Kidney (tissue), 14 donors: Measurements from ENCODE around the gene LRRC66. TPM values are rescaled to one million over a fixed set of nuclear protein-coding genes. Genes with fewer than 3 reads are reported as not detected.

Experiments
- DNase-seq, 5 donors: peaks; one replicate each; pipeline ENCODE4 v3.0.0-alpha.2; 2013 to 2020
- FAIRE-seq: peaks from 2 replicates; lab custom pipeline; 2012; peaks lifted over from hg19 to GRCh38; lab: Jason Lieb, UNC
- H3K27ac ChIP-seq, 2 donors: one replicate each; pipeline ENCODE4 v1.7.0; 2013; ENCODE audit warnings: low read depth in 2 of 2, low read length in 2 of 2, inconsistent platforms in 1 of 2
- H3K27me3 ChIP-seq: one replicate; pipeline ENCODE4 v1.7.1; 2013; ENCODE audit warnings: low read length, inconsistent platforms; ENCODE audit not compliant: control insufficient read depth, insufficient read depth
- H3K36me3 ChIP-seq, 3 donors: one replicate each; pipeline versions ENCODE4 v1.7.0 to v1.7.1; 2013; ENCODE audit warnings: low read length in 3 of 3, control low read depth in 1 of 3, inconsistent platforms in 1 of 3; ENCODE audit not compliant: insufficient read depth in 3 of 3, control insufficient read depth in 2 of 3
- H3K4me1 ChIP-seq, 3 donors: one replicate each; pipeline versions ENCODE4 v1.7.0 to v1.7.1; 2013; ENCODE audit warnings: low read length in 3 of 3, inconsistent platforms in 1 of 3, low read depth in 1 of 3; ENCODE audit not compliant: control insufficient read depth in 2 of 3, insufficient read depth in 2 of 3
- H3K4me3 ChIP-seq, 3 donors: one replicate each; pipeline versions ENCODE4 v1.7.0 to v1.8.1; 2013; ENCODE audit warnings: low read length in 3 of 3, control low read depth in 1 of 3, inconsistent platforms in 1 of 3
- H3K9ac ChIP-seq, 3 donors: one replicate each; pipeline versions ENCODE4 v1.7.0 to v1.7.1; 2013; ENCODE audit warnings: low read length in 3 of 3, control low read depth in 1 of 3, inconsistent platforms in 1 of 3
- H3K9me3 ChIP-seq, 3 donors: one replicate each; pipeline versions ENCODE4 v1.7.0 to v1.7.1; 2013; ENCODE audit warnings: low read length in 3 of 3, control low read depth in 1 of 3, inconsistent platforms in 1 of 3; ENCODE audit not compliant: control insufficient read depth in 2 of 3, insufficient read depth in 1 of 3
- CTCF ChIP-seq: IDR thresholded peaks from 3 replicates; pipeline ENCODE4 v1.5.1; 2012; ENCODE audit warnings: mild to moderate bottlenecking, moderate library complexity, borderline replicate concordance; ENCODE audit not compliant: insufficient read depth; ENCODE audit errors: extremely low read depth
- intact Hi-C: fragments of 100-400 bp; cut with DNase I; formaldehyde crosslinking; loops from one replicate; pipeline ENCODE4 v1.11.1; 2022
- polyA plus RNA-seq: library from polyadenylated mRNA; stranded (reverse); fragments of 350-450 nt; fragmentation: Illumina TruSeq; extraction: RNeasy Lipid Tissue Mini Kit (QIAGEN cat#74804); gene quantifications from one replicate; pipeline ENCODE4 v1.2.3, GENCODE V29; 2014; ENCODE audit warnings: low read depth, low replicate concordance; ENCODE audit not compliant: insufficient read depth
- total RNA-seq: library from RNA; stranded (reverse); fragmentation: NEBNext Ultra II Directional; extraction: Animal tissue kit (Norgen Biotek cat#: 25700); gene quantifications from one replicate; pipeline ENCODE4 v1.2.1, GENCODE V29; 2021
- donor health status: control.
- donor health status: control.
- donor health status: control.
- donor health status: control.
- donor health status: control.
- donor health status: DM: yes; HTN: yes; CAD: no.
- donor health status: Normal renal cell carcinoma (clear cell type).

The LRRC66 gene
- total and polyA plus RNA-seq, 2 donors from 2014 or later, result 0.44 to 0.45 TPM

GRCh38 chr4:52036886-52037530, 16.8 kb upstream of the LRRC66 start:
- Histone ChIP-seq H3K9ac (peak overlapping the region in 2 of 3 donors; percentile 54 to 55), H3K36me3 (no peaks in the 10 kb centered on the region), H3K27me3 (no peaks in the 10 kb centered on the region), H3K27ac (no peak overlapping the region), H3K4me3 (peak overlapping the region; percentile 72 to 84 (median 77)), H3K9me3 (no peaks in the 10 kb centered on the region), H3K4me1 (peaks cover 0 to 7% (median 0%) of the 10 kb centered on the region in 3 donors)
- peak in 1 of 5 donors; percentile 17 for DNase-seq
- intact Hi-C loops, result no loop called here
- TF ChIP-seq CTCF, result no peak
- no peak for FAIRE-seq

GRCh38 chr4:52035190-52035589, 15.0 kb upstream of the LRRC66 start:
- Histone ChIP-seq H3K4me3 (no peak overlapping the region), H3K4me1 (peaks cover 0 to 7% (median 0%) of the 10 kb centered on the region in 3 donors), H3K9ac (no peak overlapping the region), H3K27ac (no peak overlapping the region), H3K27me3 (no peaks in the 10 kb centered on the region), H3K9me3 (no peaks in the 10 kb centered on the region), H3K36me3 (peaks cover 0 to 2% (median 0%) of the 10 kb centered on the region in 3 donors)
- FAIRE-seq (no peak), DNase-seq (no peak)
- no peak for TF ChIP-seq CTCF
- intact Hi-C loops, result no loop called here

DNA sequence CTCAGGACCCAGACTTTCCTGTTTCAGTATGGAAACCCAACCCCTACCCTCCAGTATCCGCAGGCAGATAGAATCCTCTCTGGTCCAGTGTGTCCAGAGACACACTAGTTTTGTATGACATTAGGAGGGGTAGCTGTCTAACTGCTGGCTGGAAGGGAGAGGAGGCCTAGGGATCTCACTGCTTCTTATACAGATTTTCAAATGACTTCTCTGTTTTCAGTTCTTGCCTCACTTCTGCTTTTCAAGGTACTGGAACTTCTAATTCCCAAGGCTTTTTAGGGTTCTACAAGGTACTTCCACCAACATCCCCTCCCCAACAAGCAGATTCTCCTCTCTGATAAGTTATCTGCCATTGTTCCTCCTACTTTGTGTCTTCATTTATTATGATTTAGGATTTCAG, 11.8 kb upstream of the LRRC66 start:
- Histone ChIP-seq H3K4me3 (no peak overlapping the region), H3K36me3 (peaks cover 0 to 6% (median 2%) of the 10 kb centered on the region in 3 donors), H3K27ac (no peak overlapping the region), H3K27me3 (no peaks in the 10 kb centered on the region), H3K4me1 (peaks cover 0 to 4% (median 0%) of the 10 kb centered on the region in 3 donors), H3K9me3 (no peaks in the 10 kb centered on the region), H3K9ac (no peak overlapping the region)
- no peak for FAIRE-seq
- intact Hi-C loops, result no loop called here
- DNase-seq, result no peak
- no peak for TF ChIP-seq CTCF
